ENCODE results near the gene AKIRIN2. TPM values are rescaled to one million over a fixed set of nuclear protein-coding genes. Genes with fewer than 3 reads are reported as not detected.

Gene AKIRIN2
- total RNA-seq, 1 donor from 2014 or later = 30.2 TPM

DNA sequence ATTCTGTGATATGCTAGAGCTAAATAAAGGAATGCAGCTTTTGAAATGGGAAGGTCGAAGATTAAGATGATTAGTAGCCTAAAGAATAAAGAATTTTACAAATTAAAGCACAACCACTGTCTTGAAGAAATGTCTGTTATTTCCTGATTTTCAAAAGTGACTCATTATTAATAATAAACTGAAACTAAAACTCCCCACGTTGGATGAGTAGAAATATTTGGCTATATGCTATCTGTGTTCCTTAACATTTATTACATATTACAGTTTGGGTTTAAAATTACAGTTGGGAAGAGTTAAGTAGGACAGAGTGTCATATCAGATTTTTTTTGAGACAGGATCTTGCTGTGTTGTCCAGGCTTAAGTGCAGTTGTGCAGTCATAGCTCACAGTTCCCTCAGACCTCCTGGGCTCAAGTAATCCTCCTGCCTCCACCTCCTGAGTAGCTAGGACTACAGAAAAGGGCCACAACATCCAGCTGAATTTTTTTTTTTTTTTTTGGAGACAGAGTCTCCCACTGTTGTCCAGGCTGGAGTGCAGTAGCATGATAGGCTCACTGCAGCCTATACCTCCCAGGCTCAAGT, 47.1 kb downstream of the AKIRIN2 start:
- no peak for DNase-seq

DNA sequence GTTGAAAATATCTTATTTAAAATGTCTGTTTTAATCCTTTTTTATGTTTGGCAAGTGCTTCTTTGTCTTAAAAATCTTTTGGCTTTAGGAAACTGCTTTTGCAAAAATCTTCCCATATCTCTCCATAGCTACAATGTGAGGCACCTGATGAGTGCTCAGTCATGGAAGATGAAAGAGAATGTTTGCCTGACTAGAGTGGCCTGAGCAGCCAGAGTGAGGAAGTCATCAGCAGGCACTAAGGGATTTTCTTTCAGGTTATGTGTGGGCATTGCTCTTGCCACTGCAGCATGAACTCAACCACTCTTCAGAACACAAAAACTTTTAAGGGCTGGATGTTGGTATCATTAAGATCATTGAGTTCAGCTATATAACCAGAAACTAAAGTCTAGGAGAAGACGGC, 47.9 kb downstream of the AKIRIN2 start:
- no peak for DNase-seq

DNA sequence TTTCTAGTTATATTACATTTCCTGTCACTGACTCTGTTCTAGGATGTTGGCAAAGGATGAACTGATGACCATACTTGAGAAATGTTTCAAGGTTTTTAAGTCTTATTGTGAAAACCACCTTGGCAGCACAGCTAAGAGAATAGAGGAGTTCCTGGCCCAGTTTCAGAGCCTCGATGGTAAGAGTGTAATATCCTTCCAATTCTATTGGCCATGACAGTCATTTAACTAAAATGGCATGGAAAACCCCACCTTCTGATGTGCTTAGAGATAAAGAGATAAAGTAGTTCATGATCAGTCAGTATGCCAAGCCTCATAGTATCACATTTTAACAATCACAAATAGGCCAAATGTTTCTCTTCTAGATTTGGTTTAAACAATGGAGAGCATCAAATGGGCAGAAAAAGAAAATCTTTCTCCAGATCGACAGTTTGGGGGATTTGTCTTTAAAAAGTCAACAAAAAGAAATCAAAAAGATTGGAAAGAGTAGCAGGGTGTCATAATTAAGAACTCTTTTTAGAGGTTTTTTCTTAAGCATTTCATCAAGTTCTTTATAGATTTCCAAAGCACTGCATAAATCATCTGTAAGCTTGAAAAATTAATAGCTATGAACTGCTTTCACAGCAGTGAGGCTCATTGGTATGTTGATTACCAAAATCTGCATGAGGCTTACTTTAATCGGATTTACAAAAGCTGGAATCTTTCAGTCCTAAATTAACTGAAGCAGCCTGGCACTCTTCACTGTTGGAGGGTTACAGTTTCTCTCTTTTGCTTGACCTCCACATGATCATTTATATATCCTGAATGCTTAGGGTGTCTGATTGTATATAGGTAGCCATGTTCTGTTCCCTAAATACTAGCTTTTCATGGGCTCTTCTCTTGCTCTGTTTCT, 48.7 kb downstream of the AKIRIN2 start:
- no peak for DNase-seq

DNA sequence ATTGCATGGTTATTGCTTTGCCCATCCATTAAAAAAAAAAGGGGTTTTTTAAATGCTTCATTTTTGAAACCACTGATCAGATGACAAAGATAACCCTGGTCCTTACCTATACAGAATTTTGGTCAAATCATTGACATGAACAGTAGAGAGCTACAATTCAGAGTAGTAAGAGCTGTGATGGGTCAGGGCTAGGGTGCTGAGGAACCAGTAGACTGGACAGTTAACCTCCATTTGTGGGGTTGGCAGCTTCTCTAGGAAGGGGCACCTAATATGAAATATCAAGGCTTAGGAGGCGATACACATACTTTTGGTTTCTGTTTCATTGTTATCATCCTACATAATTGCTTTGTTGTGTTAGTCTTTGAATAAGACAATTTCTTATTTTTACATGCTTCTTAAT, 57.0 kb downstream of the AKIRIN2 start:
- DNase-seq = no peak

DNA sequence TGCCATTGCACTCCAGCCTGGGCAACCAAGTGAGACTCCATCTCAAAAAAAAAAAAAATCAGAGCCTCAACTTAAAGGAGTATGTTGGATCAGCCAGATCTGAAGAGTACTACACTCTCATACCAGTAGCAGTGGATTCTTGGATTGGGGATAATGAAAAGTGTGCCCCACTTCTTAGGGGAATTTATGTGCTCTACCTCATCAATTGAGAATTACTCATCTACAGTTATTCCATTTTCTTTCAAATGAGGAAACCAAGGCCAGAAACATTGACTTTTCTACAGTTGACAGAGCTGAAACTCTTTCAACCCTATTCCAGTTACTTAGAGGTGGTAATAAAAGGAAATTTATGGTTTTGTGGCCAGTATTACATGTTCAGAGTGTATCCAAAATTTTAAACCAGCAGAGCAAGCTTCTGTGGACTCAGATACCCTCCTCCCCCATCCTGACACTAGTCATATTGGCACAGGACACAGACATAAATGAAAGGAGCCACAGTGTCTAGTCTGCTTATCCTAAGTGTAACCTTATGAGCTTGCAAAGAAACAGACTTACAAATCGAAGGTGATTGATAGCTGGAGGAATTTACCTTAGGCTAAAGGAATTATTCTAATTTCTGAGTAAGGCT, 60.9 kb downstream of the AKIRIN2 start:
- DNase-seq = no peak

DNA sequence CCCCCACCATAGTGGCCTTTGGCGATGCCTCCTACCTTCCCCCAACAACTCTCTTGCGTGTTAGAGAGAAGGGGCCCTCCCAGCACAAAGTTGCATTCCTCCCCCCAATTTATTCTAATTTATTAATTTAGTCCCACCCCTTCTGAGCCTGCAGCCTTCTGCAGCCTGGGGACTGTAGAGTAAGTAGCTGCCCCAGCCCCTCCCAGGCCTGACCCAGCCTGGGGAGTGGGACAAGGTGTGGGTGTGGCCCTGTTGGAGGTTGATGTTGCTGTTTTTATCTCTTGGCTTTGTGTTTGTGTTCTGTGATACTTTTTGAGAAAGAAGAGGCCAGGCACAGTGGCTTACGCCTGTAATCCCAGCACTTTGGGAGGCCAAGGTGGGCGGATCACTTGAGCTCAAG, 62.7 kb downstream of the AKIRIN2 start:
- no peak for DNase-seq

DNA sequence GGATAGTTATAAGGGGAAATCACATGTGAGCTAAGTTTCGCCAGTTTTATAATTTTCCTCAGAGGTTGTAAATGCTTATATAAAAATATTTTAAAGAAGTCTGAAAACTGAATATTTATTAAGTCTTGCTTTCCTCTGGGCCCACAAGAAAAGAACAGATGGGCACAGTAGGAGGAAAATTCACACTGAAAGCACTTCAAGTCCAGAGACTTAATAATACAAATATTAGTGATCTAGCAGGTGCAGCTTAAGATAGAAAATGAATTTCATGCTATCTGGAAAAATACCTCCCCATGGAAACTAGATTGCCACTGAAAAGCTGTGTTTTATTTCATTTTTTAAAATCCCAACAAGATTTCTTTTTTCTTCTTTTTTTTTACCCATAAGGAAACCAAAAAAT, 64.9 kb downstream of the AKIRIN2 start:
- DNase-seq = no peak

DNA sequence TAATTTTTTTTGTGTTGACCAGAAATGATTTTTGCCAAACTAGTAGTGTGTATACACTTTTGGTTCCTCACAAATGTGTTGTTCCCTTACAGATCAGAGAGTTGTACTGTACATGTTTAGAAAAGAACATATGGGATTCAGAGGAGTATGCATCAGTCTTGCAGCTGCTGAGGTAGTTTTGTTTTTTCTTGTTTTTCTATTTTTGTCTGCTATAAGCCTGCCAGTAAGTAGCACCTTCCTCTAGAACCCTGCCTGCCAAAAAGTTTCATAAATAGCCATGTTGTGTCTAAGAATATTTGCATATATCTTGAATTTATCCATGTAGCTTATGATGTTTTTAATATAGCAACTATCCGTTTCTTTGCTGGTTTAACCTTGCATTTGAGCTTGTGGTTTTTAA, 65.7 kb downstream of the AKIRIN2 start:
- DNase-seq = no peak

DNA sequence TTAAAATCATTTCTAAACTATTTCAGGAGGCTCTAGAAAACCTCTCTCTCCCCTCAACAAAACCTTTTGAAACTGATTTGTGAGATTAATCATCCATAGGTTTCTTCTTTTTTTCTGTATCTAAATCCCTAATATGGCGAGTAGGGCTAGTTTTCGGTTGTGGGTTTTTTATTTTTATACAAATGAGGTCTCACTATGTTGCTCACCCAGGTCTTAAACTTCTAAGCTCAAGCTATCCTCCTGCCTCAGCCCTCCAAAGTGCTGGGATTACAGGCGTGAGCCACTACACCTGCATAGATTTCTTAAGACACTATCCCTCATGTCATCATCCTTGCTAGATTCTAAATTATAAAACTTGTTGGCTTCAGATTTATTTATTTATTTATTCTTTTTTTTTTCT, 68.2 kb downstream of the AKIRIN2 start:
- DNase-seq = no peak

DNA sequence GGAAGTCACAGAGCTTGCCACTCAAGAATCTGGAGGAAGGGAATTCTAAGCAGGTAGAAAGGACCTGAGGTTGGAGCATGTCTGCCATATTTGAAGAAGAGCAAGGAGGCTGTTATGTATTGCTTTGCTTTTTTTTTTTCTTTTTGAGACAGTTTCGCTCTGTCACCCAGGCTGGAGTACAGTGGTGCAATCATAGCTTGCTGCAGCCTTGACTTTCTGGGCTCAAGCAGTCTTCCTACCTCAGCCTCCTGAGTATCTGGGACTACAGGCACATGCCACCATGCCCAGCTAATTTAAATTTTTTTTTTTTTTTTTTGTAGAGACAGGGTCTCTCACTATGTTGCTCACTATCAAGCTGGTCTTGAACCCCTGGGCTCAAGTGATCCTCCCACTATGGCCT, 71.3 kb downstream of the AKIRIN2 start:
- DNase-seq = no peak

DNA sequence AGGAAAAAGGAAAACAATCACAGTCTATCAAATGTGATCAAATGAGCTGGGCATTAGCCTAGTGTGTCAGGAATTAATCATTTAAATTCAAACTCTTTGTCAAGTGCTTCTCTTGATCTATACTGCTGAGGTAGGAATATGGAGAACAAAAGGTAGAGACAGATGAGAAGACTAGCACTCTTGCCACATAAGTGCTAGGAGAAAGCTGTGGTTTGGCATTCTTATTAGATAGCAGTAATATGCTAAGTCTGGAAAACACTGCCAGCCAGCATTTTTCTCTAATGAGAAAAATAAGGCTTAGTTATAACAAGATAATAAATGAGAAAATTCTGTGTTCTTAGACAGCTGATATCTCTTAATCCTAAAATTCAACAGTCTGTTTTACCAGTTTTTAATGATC, 73.2 kb downstream of the AKIRIN2 start:
- DNase-seq = peak; percentile 14

DNA sequence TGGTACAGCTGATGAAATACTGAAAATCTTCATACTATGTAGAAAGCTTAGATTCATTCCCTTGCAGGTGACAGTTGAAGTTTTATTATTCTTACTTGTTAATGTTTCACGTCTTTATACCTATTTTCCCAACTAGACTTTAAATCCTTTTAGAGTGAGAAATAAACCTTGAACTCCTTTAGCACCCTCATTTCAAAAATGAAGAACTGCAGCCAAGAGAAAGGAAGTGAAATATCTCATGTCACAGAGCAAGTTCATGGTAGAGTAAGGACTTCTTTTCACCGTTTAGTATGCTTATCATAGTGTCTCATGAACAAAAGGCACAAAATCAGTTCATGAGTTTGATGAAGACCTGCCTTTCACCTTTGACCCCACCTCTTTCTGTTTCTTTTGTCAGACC, 73.6 kb downstream of the AKIRIN2 start:
- no peak for DNase-seq

Small RNA genes lying within 50 kb of the gene (small RNA-seq; reads per million reads assigned to genes)
- gene RF01210 (ENCODE audit: low replicate concordance) = not detected

Other genes starting within 250 kb of the AKIRIN2 start
- 16.6 TPM for gene SLC35A1, start 229.3 kb downstream of the AKIRIN2 start, total RNA-seq
- 48.5 TPM for gene RARS2, start 112.2 kb downstream of the AKIRIN2 start, total RNA-seq
- gene ORC3, start 112.1 kb downstream of the AKIRIN2 start, total RNA-seq = 26.9 TPM

Data from skin of body (tissue), 3 donors.